WI38 (cell line): ENCODE data around the gene HSCB.
A peak's percentile ranks its signal among the peaks of the same experiment; 100 is the strongest.
"Not testable (repeated sequence)": the region's sequence is repeated elsewhere in the genome, so short reads cannot be mapped to it uniquely, and the experiment has no call there.

Source experiments
- H3K4me3 ChIP-seq: 2 replicates; pipeline ENCODE4 v1.5.1; 2011; ENCODE audit warnings: low read depth, mild to moderate bottlenecking, control low read depth, low read length
- CTCF ChIP-seq: IDR thresholded peaks from 2 replicates; pipeline ENCODE4 v1.5.1; 2012; ENCODE audit warnings: low read depth, mild to moderate bottlenecking, control low read depth, low read length

HSCB gene

DNA sequence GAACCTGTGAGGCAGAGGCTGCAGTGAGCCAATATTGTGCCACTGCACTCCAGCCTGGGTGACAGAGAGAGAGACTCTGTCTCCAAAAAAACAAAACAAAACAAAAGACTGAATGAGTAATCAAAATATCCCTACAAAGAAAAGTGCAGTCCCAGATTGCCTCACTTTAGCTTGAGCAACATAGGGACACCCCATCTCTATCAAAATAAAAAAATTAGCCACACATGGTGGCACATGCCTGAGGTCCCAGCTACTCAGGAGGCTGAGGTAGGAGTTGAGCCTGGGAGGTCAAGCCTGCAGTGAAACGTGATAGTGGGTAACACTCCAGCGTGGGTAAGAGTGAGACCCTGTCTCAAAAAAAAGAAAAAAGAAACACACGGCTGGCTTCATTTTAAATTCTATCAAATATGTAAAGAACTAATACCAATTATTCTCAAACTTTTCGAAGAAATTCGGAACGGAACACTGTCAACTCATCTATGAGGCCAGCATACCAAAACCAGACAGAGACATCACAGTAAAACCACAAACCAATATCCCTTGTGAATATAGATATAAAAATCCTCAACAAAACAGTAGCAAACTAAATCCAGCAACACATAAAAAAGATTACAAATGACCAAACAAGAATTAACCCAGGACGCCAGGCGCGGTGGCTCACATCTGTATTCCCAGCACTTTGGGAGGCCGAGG is 13.1 kb upstream of the HSCB start:
- TF ChIP-seq CTCF, result no peak
- no peak overlapping the region for H3K4me3 ChIP-seq

- no peak for TF ChIP-seq CTCF
- no peak overlapping the region for H3K4me3 ChIP-seq
Observed at GRCh38 chr22:28730179-28730578, 11.7 kb upstream of the HSCB start.

DNA sequence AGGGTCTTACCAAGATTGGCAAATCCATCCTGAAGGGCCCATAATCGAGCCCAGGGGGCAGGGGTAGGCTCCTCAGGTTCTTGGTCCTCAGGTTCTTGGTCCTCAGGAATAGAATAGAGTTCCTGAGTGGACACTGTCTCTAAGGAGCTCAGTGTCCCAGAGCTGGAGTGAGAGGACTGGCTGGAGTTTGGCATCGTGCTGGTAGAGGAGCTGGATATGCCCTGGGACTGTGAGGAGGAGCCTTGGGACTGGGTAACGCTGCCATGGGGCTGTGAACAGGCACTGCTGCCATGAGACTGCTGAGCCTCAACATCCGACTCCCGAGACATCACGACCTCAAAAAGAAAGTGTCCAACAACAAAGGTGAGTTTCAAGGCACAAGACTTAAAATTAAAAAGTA is 7.4 kb upstream of the HSCB start:
- no peak for TF ChIP-seq CTCF

GRCh38 chr22:28736301-28737155 is 5.3 kb upstream of the HSCB start:
- H3K4me3 ChIP-seq, result no peak overlapping the region
- TF ChIP-seq CTCF, result no peak

More for the DNA sequence above, 7.4 kb upstream of the HSCB start:
- no peak overlapping the region for H3K4me3 ChIP-seq

DNA sequence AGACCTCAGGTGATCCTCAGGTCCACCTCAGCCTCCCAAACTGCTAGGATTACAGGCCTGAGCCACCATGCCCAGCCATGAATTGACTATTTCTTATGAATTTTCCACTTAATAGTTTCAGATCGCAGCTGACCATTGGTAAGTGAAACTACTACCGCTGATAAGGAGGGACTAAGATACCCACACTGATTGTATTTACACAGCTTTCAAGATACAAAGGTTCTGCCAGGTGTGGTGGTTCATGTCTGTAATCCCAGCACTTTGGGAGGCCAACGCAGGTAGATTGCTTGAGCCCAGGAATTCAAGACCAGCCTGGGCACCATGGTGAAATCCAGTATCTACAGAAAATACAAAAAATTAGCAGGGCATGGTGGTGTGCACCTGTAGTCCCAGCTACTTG is 4.1 kb upstream of the HSCB start:
- TF ChIP-seq CTCF, result no peak
- H3K4me3 ChIP-seq, result no peak overlapping the region

- not testable (repeated sequence) for H3K4me3 ChIP-seq
Observed at GRCh38 chr22:28738876-28739275, 3.0 kb upstream of the HSCB start.

DNA sequence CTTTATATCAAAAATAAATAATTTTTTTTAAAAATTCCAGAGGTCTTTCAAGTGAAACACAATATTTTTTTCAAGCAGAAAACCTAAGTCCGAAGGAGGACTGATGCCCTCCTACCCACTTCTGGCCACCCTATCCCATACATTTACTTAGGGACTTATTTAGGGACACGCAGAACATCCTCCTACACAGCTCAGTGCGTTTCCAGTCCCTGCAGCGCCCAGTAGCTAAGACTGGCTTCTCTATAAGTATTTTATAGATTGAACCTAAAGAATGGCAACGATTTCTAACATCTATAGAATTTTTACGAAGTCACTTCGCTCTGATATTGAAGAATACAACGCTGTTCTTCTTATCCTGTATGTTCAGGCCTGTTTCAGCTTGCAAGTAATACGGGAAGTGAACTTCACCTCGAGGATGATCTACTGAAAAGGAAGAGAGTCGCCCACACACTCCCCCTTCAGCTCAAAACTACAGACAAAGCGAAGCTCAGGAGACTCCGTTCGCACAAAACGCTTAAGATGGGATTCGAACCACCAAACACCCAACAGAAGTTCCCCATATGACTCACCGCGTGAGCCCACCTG is 547 bp upstream of the HSCB start:
- TF ChIP-seq CTCF, result no peak

More for the DNA sequence above, 547 bp upstream of the HSCB start:
- peak overlapping the region; percentile 91 for H3K4me3 ChIP-seq
